HG02970 (cell line): ENCODE measurements around the gene MAD2L2.

Source experiments
- ATAC-seq: cut with Tn5 transposase; IDR thresholded peaks from one replicate; pipeline ENCODE4 v1.9.1; 2021; ENCODE audit warnings: mild to moderate bottlenecking, moderate library complexity, moderate number of reproducible peaks; ENCODE audit not compliant: unreplicated experiment, low FRiP score

MAD2L2 gene

DNA sequence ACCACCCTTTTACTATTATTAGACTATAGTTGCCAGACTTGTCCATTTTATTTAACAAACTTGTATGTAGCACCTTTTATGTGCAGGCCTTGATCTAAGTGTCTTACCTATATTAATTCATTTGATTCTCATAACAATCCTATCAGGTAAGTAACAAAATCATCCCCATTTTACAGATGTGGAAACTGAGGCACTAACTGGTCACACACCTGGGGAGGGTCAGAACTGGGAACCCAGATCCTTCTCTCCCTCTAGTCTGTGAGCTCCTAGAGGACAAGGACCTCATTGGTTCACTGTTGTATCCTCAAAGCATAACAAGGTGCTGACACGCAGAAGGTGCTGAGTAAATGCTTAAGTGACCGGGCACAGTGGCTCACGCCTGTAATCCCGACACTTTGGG, 41.6 kb downstream of the MAD2L2 start:
- no peak for ATAC-seq

- no peak for ATAC-seq
These were observed 42.8 kb downstream of the MAD2L2 start for GRCh38 chr1:11638121-11638520.

DNA sequence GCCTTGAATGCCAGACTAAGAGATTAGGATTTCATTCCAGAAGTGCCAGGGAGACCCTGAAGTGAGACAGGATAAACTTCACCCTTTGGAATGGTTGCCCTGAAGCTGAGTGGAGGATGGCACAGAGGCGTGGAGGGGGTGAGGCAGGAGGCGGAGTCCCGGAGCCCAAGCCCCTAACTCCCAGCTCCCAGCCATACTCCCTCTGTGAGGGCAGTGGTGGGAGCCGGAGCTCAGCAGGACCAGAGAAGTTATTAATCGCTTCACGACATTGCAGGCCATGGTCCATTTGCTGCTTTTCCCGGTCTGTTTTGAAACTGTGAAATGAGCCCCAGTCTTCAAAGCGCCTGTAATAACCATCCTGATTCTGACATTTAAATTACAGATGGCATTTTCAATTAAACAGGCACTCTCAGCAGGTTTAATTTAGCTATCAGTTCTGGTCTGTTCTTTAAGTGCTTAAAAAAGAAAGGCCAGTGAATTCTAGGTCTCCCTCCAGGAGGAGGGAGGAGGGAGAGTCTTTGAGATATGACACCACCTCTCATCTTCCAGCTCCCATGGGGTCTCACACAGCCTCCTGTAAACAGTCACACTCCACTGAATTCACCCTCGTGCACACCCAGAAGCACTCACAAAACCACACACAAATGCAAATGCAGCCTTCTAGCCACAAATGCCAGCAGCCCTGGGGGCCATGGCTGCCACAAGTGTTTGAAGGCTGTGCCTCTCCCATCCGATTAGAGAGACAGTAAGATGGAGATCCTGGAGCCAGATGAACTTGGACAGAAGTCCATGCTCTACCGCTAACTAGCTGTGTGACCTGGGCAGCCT, 46.4 kb downstream of the MAD2L2 start:
- no peak for ATAC-seq

DNA sequence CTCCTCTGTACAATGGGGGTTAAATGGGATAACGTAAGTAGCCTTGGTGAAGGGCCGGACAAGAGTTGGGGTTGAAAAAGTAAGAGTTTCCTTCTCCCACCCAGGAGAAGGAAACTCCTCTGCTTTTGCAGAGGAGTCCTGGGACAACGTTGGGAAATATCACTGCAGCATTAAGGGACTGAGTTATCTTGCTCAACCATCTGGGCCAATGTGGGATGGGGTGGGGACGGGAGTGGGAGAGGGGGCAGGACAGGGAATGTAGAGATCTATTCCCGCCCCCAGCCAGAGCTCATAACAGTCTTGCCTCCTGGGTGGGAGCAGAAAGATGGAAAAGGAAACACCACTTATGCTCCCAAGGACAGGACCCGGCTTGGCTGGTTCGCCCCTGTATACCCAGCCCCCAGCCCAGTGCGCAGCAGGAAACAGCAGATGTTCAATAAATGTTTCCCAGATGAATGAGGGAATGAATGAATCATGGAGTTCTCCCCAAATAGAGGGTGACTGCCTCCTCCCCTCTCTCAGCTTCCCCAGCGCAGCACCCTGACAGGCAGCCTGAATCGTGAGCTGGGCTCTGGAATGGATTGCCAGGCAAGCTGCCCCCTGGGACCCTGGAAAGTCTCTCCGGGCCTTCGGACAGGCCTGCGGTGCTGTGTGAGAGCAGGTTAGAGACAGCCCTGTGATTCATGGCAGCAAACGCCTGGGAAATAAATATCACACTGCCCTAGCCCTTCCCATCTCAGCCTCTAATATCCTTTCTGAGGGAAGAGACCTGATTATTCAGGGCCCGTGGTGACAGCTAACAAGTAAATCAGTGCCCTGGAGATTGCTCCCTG, 51.5 kb downstream of the MAD2L2 start:
- ATAC-seq, result no peak

- no peak for ATAC-seq
These were observed 52.2 kb downstream of the MAD2L2 start for GRCh38 chr1:11628767-11629166.

- no peak for ATAC-seq
These were observed 54.4 kb downstream of the MAD2L2 start for GRCh38 chr1:11626551-11626950.
